Measurements from ENCODE around the gene ARID3C.
"Not testable (repeated sequence)": the region's sequence is repeated elsewhere in the genome, so short reads cannot be mapped to it uniquely, and the experiment has no call there.

The ARID3C gene

DNA sequence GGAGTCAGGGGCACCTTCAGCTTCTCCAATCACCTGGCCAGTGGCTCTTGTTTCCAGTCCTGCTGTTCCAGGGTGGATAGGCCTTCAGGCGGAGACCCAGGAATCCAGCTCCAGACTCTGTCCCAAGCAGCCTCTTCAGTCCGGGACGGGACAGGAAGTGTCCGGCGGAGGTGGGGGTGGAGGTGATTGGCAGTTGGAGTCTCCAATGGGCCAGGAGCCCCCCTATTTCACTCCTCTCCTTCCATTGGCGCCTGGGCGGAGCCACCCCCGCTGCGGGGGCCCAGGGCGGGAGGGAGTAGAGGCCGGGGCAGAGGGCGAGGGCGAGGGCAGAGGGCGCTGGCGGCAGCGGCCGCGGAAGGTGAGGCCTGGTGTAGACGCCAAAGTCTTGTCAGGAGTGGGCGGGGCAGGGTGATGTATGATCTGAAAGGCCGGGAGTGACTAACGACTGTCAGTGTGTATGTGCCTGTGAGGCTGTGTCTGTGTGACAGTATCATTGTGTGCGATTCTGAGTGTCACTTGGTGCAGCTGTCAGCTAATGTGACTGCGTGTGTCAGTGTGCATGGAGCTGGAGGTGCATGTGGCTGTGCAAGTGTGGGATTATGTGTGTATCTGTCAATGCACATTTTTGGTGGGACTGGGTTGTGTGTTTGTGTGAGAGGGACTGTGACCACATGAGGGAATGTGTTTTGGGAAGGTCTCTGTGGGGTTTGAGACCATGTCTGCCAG lies 23.2 kb upstream of the ARID3C start, which contains the start of gene IL11RA:
IL11RA (plus strand) TSS at position 310 of the 726 bp plus-strand sequence. CDS start 3,033 bp downstream, outside the sequence.
- DNase-seq = peak; percentile 25 to 43

- DNase-seq = no peak
These were observed 22.5 kb upstream of the ARID3C start for GRCh38 chr9:34651321-34651720.

- DNase-seq = no peak
These were observed 21.9 kb upstream of the ARID3C start for GRCh38 chr9:34650816-34651215.

DNA sequence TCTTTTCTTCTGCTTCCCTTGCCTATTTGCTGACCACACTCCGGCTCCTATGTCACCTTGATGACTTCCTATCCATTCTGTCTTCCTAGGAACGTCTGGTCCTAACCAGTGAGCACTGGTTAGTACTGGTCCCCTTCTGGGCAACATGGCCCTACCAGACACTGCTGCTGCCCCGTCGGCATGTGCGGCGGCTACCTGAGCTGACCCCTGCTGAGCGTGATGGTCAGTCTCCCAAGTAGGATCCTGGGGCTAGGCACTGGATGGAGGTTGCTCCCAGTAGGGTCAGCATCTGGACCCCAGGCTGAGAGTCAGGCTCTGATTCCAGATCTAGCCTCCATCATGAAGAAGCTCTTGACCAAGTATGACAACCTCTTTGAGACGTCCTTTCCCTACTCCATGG lies 19.8 kb upstream of the ARID3C start:
- DNase-seq = no peak

DNA sequence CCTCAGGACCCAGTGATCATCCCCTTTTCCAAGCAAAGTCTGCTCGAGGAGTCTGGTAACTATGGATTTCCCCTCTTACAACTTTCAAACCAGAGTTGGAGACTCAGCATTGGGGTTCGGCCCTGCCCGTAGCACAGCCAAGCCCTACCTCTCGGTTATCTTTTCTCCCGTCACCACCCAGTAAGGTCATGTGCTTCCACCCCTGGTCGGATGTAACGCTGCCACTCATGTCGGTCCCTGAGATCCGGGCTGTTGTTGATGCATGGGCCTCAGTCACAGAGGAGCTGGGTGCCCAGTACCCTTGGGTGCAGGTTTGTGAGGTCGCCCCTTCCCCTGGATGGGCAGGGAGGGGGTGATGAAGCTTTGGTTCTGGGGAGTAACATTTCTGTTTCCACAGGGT lies 18.8 kb upstream of the ARID3C start:
- DNase-seq = no peak

GRCh38 chr9:34647084-34647403 lies 18.2 kb upstream of the ARID3C start:
- no peak for DNase-seq

DNA sequence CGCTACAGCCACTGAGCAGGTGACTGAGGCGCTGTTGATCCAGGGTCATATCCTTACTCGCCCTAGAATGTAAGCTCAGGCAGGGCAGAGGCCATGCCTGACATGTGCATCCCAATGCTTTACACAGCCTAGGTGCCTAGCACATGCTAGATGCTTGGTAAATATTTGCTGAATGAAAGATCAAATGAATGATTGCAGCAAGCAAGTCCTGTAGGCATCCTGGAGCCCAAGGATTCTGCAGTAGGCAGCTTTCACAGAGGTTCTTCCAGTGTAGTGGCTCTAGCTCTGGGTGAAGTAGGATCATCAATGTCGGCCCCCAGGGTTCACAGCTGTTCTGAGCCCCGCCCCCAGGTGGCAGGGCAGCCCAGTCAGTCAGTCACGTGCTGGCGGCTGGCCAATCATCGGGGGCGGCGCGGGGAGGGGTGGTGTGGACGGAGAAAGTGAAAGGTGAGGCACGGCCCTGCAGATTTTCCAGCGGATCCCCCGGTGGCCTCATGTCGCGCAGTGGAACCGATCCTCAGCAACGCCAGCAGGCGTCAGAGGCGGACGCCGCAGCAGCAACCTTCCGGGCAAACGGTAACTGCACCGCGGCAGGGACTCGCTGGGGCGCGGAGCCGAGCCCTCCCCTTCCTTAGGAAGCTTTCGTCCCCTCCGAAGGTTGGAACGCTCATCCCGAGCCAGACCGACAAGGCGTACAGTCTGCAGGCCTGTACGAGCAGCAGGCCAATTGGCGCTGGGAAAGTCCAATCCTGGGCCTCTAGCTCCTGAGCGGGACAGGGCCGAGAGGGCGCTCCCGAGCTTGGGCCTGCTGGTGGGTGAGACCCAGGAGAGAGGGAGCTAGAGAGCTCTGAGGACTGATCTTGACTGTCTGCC lies 17.6 kb upstream of the ARID3C start, which contains the start of gene GALT:
GALT (plus strand) TSS at position 465 of the 873 bp plus-strand sequence; CDS start at position 495, 30 bp downstream.
- peak; percentile 98 to 99 for DNase-seq

DNA sequence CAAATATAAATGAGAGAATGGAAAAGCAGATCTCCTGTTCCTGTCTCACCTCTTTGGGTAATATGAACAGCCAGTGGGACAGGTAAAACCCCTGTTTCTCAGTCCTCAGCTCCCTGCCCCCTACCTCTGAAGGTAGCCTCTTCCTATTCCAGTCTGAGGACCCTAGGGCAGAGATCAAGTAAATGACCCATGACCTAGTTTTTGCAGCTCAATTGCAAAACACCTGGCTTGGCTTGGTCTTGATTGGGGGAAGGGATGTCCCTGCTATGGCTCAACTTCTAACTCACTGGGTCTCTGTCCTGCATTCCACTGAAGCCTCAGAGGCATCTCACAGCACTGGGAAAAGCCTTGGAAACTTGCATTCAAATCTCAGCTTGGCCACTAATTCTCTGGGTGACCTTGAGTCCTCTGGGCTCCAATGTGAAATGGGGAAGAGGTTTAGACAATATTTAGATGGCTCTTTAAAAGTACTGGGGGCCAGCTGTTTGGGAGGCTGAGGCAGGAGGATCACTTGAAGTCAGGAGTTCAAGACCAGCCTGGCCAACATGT lies 16.0 kb upstream of the ARID3C start:
- DNase-seq = no peak

DNA sequence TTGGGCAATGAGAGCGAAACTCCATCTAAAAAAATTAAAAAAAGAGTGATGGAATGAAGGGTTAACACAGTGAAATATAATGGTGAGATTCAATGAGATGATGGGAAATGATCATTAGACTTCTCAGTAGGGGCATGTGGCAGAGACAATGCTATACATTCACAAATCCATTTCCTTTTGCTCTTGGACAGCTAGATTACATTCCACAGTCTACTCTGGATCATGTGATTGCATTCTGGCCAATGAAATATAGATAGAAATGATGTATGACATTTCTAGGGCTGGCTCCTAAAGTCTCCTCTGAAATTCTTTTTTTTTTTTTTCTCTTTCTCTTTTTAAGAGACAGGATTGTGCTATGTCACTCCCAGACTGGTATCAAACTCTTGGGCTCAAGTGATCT lies 13.8 kb upstream of the ARID3C start:
- no peak for DNase-seq

DNA sequence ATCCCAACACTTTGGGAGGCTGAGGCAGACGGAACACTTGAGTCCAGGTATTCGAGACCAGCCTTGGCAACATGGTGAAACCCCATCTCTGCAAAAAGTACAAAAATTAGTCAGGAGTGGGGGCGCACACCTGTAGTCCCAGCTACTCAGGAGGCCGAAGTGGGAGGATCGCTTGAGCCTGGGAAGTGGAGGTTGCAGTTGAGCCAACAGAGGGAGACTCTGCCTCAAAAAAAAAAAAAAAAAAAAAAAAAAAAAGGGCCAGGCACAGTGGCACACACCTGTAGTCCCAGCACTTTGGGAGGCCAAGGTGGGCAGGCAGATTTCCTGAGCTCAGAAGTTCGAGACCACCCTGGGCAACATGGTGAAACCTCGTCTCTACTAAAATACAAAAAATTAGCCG lies 10.5 kb upstream of the ARID3C start:
- DNase-seq = not testable (repeated sequence)

- no peak for DNase-seq
These were observed 9.2 kb upstream of the ARID3C start for GRCh38 chr9:34638138-34638445.

- DNase-seq = peak; percentile 90 to 92
These were observed 8.7 kb upstream of the ARID3C start, which contains the start of gene SIGMAR1 for GRCh38 chr9:34637356-34638137. SIGMAR1 (minus strand) TSS chr9:34637787; CDS start chr9:34637697, 90 bp downstream.

GRCh38 chr9:34636791-34637355 lies 8.0 kb upstream of the ARID3C start:
- peak in 1 of 2 donors; percentile 14 for DNase-seq

DNA sequence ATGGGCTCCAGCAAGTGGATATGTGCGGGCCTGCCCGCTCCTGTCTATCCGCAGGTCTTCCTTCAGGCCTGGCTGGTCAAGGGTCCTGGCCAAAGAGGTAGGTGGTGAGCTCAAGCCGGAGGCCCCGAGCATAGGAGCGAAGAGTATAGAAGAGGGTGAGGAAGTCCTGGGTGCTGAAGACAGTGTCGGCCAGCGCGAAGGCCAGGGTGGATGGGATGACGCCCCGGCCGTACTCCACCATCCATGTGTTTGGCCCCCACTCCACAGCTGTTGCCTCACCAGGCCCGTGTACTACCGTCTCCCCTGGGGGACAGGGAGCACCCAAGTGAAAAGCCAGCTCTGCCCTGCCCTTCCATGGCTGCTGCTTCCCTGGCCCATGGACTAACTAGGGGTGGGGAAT lies 6.7 kb upstream of the ARID3C start:
- DNase-seq = no peak

DNA sequence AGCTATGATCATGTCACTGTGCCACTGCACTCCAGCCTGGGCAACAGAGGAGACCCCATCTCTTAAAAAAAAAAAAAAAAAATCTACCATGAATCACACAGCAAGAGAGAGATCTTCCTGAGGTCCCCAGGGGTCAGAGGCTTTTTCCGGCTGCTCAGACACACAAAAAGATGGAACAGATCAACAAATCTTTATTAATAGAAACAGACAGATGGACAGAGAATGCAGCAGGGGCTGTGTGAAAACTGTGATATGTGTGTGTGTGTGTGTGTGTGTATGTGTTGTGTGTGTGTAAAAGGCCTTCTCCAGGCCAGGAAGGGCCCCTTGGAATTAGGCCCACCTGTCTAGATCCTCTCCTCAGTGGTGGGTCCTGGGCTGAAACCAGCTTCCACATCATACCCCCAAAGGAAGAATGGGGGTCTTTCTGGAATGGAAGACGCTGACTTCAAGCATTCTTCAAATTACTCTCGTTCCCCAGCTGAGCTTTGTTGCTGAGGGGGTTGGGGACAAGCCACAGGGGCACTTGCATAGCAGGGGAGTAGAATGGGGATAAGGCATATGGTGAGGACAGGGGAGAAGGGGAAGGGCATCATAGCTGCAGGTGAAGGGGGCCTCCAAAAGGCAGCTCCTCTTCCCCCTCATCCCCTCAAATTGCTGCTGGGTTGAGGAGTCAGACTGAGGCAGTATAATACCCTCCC lies 5.8 kb upstream of the ARID3C start:
- DNase-seq = no peak

GRCh38 chr9:34633851-34634550 lies 5.1 kb upstream of the ARID3C start:
- peak; percentile 68 to 72 for DNase-seq

DNA sequence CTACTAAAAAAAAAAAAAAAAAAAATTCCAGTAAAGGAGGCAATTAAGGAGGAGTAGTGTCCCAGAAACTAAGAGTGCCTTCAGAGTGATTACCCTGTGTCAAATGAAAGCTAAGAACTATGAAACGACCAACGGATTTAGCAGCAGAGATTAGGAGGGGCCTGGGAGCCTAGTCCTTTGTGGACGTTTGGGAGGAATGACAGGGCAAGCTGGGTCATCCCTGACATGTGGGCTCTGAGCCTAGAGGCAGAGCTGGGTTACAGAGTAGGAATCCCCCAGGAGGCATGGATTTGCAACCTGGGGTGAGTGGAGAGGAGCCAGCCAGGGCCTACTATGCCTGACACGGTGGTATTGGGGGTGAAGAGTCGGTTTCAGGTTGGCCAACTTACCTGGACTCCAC lies 4.3 kb upstream of the ARID3C start:
- no peak for DNase-seq

DNA sequence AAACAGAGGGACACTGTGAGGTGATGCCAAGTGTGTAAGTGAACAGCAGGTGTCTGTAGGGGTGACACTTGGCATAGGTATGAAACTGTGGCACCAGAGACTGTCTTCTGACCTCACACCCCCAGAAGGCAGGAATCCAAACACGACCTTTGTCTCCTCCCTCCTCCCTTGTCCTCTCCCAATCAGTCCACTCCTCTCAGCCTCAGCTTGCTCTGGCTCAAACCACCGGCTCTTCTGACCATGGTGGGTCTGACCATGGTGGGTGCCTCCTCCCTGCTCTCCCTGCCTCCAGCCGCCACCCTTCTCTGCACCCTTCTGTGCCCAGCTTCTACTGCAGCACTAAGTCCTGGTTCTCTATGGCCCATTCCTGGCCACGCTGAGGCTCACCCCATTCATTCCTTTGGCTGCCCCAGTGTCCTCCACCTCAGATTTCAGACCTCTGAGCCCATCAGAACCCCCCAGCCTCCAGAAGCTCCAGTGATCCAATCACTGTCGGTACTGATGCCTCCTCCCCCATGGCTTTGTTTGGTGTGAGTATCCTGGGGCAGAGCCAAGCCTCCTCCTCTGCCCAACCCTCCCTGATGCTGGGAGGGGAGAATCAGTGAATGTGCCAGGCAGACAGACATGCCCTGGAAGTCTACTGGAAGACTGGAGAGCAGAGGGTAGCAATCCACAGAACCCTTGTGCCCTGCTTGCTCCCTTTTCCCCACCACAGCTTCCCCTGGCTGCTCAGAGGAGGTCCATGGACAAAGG lies 1.7 kb upstream of the ARID3C start:
- no peak for DNase-seq

DNA sequence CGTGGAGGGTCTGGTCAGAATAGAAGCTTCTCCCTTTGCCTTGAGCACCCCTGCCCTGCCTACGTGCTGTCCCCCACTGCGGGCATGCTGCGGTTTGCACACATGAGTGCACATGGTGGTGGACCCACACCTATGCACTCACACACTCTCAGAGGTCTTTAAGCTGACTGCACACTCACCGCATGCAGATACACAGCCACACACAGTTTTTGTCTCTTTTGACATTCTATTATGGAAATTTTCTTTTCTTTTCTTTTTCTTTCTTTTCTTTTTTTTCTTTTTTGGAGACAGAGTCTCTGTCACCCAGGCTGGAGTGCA lies 584 bp upstream of the ARID3C start:
- no peak for DNase-seq

- no peak for DNase-seq
These were observed 880 bp downstream of the ARID3C start for GRCh38 chr9:34627716-34628655.
